Adrenal gland (tissue), 12 donors: ENCODE data around the gene TOLLIP. TPM values are rescaled to one million over a fixed set of nuclear protein-coding genes. Genes with fewer than 3 reads are reported as not detected.

Experiments
- DNase-seq, 7 donors: peaks; one replicate each; pipeline ENCODE4 v3.0.0-alpha.2; 2019 to 2020
- H3K27ac ChIP-seq, 5 donors: fragments of 200-600 bp; sonication (generic) in 4 of 5; 1 replicate in 3 of 5; 2 replicates in 2 of 5; pipeline versions ENCODE4 v1.5.1 to v1.8.0; 2016 to 2020; ENCODE audit warnings: mild to moderate bottlenecking in 1 of 5
- H3K27me3 ChIP-seq: fragments of 200-600 bp; 2 replicates; pipeline ENCODE4 v1.8.0; 2021
- H3K36me3 ChIP-seq, 2 donors: fragments of 200-600 bp; replicated peaks in 1 of 2; 1 replicate in 1 of 2; 2 replicates in 1 of 2; pipeline versions ENCODE4 v1.5.1 to v1.8.0; 2018 to 2022
- H3K4me1 ChIP-seq, 2 donors: fragments of 200-600 bp; replicated peaks in 1 of 2; 1 replicate in 1 of 2; 2 replicates in 1 of 2; pipeline versions ENCODE4 v1.5.1 to v1.8.0; 2018 to 2021
- H3K4me3 ChIP-seq, 4 donors: fragments of 200-600 bp; sonication (generic) in 3 of 4; one replicate each; pipeline ENCODE4 v1.5.1; 2016 to 2018
- H3K9me3 ChIP-seq, 3 donors: fragments of 200-600 bp; sonication (generic) in 1 of 3; replicated peaks in 1 of 3; 1 replicate in 2 of 3; 2 replicates in 1 of 3; pipeline versions ENCODE4 v1.5.1 to v1.8.0; 2016 to 2021
- POLR2A ChIP-seq, 2 donors: fragments of 450-650 bp; IDR thresholded peaks; one replicate each; pipeline ENCODE4 v1.6.1; 2017; ENCODE audit warnings: antibody characterized with exemption in 2 of 2, mild to moderate bottlenecking in 2 of 2, moderate library complexity in 1 of 2
- WGBS, 4 donors: extraction: QIAGEN DNeasy Blood & Tissue Kit in 2 of 4; methylation state at CpG; one replicate each; pipeline versions ENCODE4 v1.1.5 to v1.1.7; 2013 to 2017; 5-methylcytosine and 5-hydroxymethylcytosine counted together
- intact Hi-C, 2 donors: fragments of 100-400 bp; cut with DNase I; formaldehyde crosslinking; loops; one replicate each; pipeline versions ENCODE4 v1.14.1 to v1.15.0; 2022 to 2023
- polyA plus RNA-seq, 3 donors: library from polyadenylated mRNA; stranded (reverse); fragments of 200-250 nt in 2 of 3; fragments of 350-450 nt in 1 of 3; fragmentation: Illumina TruSeq in 1 of 3; extraction: RNeasy Lipid Tissue Mini Kit (QIAGEN cat#74804) in 1 of 3; gene quantifications; one replicate each; pipeline ENCODE4 v1.2.3, GENCODE V29; 2013 to 2014
- total RNA-seq, 9 donors: library from RNA; depleted of rRNA in 4 of 9; stranded (reverse); fragments of >200 nt in 4 of 9; fragments of 120-200 nt in 1 of 9; fragmentation: NEBNext Ultra II Directional in 1 of 9; extraction: Animal tissue kit (Norgen Biotek cat#: 25700) in 1 of 9; gene quantifications; one replicate each; pipeline versions ENCODE4 v1.1.0 to v1.2.4, GENCODE V29; 2013 to 2023
- TF ChIP-seq, protein P1 (sequence below), 6 experiments: fragments of 450-650 bp in 4 of 6; fragments of 200-600 bp in 2 of 6; sonication (generic) in 1 of 6; IDR thresholded peaks; 1 replicate in 5 of 6; 2 replicates in 1 of 6; pipeline versions ENCODE4 v1.5.1 to v1.8.0; 2016 to 2021; ENCODE audit warnings: antibody characterized with exemption in 6 of 6, mild to moderate bottlenecking in 2 of 6, moderate library complexity in 1 of 6
- donor health status: healthy with polysubstance abuse.
- donor health status: Bipolar disorder and iron deficiency.
- donor health status: DM: yes; HTN: yes; CAD: no.
- donor health status: DM: no; HTN: no; CAD: no.
- donor health status: DM: no; HTN: no; CAD: no.
- donor health status: DM: yes; HTN: yes; CAD: no.

TOLLIP gene
- total and polyA plus RNA-seq, 12 donors = 18.9 to 84.1 (median 66.3) TPM

DNA sequence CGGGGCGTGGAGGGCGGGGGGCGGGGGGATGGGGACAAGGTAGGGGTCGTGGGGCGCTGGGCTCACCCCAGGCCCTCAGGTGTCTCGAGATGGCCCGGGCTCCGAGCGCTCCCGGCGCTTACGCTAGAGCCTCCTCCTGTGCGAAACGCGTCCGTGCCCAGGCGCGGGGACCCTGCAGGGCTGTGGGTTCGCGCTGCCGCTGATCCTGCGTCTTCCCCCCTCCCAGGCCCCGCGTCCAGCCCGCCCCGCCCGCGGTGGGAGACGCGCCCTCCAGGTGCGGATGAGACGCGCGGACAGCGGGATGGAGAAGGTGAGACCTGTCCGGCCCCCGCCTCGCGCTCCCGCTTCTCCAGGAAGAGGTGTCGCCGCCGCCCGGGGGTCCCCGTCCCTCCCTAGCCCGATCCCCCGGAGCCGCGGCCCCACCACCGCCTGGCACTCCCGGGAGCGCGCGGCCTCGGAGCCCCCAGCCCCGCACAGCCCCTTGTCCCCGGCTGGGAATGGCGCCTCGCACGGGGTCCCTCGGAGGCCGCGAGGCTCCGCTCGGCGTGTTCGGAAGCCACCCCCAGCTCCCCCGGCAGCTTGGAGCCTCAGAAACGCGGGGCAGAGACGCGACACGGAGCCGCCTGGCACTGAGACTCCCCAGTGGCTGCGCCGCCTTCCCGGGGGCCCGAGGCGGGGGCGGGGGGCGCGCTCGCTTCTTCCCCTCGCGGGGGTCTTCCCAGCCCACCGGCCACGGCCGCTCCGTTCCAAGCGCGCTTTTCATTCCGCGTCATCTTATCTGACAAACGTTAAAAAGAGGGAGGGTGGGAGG is 27.6 kb upstream of the TOLLIP start:
- WGBS, 4 donors = 4 to 10% (median 6%) methylated on average over 16 to 85 of the region's 95 CpGs; no CpG with 5 or more reads in 1 of the 4 donors
- Histone ChIP-seq H3K27ac (peak overlapping the region in 2 of 5 donors; percentile 38 to 72), H3K36me3 (no peaks in the 10 kb centered on the region), H3K4me1 (peaks cover 11 to 12% of the 10 kb centered on the region in 2 donors), H3K27me3 (no peaks in the 10 kb centered on the region), H3K9me3 (no peaks in the 10 kb centered on the region), H3K4me3 (peak overlapping the region in 1 of 4 donors; percentile 53)
- no peak for TF ChIP-seq POLR2A (IDR thresholded peaks at IDR 0.05)
- TF ChIP-seq, protein P1, sequence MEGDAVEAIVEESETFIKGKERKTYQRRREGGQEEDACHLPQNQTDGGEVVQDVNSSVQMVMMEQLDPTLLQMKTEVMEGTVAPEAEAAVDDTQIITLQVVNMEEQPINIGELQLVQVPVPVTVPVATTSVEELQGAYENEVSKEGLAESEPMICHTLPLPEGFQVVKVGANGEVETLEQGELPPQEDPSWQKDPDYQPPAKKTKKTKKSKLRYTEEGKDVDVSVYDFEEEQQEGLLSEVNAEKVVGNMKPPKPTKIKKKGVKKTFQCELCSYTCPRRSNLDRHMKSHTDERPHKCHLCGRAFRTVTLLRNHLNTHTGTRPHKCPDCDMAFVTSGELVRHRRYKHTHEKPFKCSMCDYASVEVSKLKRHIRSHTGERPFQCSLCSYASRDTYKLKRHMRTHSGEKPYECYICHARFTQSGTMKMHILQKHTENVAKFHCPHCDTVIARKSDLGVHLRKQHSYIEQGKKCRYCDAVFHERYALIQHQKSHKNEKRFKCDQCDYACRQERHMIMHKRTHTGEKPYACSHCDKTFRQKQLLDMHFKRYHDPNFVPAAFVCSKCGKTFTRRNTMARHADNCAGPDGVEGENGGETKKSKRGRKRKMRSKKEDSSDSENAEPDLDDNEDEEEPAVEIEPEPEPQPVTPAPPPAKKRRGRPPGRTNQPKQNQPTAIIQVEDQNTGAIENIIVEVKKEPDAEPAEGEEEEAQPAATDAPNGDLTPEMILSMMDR (IDR thresholded peaks at IDR 0.05) = no peak
- intact Hi-C loops = no loop called here
- DNase-seq = peak in 6 of 7 donors; percentile 28 to 58 (median 43)

DNA sequence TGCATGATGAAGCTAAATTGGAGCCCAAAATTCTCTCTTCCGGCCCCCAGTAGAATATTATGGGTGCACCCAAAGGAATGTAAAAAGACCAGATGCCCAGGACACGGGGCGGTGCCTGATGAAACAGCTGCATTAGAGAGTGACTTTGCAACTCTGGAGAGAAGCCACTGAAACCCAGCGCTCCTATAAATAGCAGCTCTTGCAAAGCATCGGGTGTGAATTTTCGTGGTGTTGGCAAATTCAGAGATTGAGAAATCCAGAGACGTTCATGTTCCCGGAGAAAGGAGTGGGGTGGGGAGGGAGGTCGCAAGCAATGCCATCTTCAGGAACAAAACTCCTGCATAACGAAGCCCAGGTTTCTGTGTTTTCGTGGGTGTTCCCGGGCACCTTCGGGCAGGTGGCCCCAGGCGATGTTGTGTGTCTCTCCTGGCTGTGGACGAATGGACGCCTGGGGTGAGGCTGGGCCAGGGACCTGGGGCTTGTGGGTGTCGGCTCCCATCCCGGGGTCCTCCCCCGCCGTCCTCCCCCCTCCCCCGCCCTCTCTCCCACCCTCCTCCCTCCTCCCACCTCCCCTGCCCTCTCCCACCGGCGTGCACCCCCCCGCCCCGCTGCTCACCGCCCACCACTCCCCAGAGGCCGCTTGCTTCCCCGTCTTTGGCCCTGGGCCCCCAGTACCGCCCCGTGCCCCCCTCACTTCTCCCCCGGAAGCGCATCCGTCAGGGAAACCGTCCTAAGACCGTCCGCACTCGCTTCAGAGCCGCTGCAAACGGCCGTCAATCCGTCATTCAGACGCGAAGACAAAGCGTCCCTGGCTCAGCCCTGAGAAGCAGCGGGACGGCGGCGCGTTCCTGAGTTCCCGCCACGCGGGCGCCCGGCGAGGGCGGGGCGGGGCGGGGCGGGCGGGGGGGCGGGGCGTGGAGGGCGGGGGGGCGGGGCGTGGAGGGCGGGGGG is 26.7 kb upstream of the TOLLIP start:
- H3K9me3 ChIP-seq = no peaks in the 10 kb centered on the region
- no peak for TF ChIP-seq POLR2A (IDR thresholded peaks at IDR 0.05)
- TF ChIP-seq, protein P1 (IDR thresholded peaks at IDR 0.05) = no peak
- intact Hi-C loops = no loop called here
- H3K27ac ChIP-seq = peak overlapping the region in 3 of 5 donors; percentile 2 to 90 (median 44)
- WGBS, 4 donors = 1 to 6% (median 3%) methylated on average over 16 to 61 of the region's 66 CpGs
- peaks cover 11 to 12% of the 10 kb centered on the region in 2 donors for H3K4me1 ChIP-seq
- H3K4me3 ChIP-seq = peak overlapping the region in 1 of 4 donors; percentile 56
- no peaks in the 10 kb centered on the region for H3K36me3 ChIP-seq
- H3K27me3 ChIP-seq = no peaks in the 10 kb centered on the region
- peak; percentile 49 to 86 (median 78) for DNase-seq

DNA sequence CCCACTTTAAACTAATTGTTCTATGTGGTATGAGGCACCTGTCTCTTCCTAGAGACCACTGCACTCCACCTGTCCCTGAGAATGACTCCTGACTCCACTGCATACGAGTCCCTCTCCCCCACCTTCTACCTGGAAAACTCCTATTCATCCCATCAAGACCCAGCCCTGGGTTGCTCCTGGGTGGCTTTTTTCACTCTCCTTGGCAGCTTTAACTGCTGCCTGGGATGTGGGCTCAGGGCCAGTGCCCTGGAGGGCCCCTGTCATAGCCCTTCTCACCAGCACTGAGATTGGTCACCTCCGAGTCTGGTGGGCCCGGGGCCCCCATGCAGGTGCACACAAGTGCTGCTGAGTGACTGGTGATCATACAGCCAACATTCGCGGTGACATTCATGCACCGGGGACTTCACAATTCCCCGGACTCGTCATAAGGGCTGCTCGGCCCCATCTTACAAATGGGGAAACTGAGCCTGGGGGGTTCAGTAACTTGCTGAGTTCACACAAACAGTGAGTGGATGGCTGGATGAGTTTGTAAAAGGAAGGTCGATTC is 25.9 kb upstream of the TOLLIP start:
- H3K4me1 ChIP-seq = peaks cover 11 to 12% of the 10 kb centered on the region in 2 donors
- WGBS, 4 donors = 60 to 78% (median 73%) methylated on average over 8 to 10 of the region's 10 CpGs
- H3K4me3 ChIP-seq = peak overlapping the region in 1 of 4 donors; percentile 56
- H3K27ac ChIP-seq = peak overlapping the region in 1 of 5 donors; percentile 67
- intact Hi-C loops = no loop called here
- H3K27me3 ChIP-seq = no peaks in the 10 kb centered on the region
- TF ChIP-seq POLR2A (IDR thresholded peaks at IDR 0.05) = no peak
- TF ChIP-seq, protein P1 (IDR thresholded peaks at IDR 0.05) = no peak
- H3K36me3 ChIP-seq = no peaks in the 10 kb centered on the region
- no peaks in the 10 kb centered on the region for H3K9me3 ChIP-seq
- peak in 1 of 7 donors; percentile 52 for DNase-seq
